ENCODE results near the gene SPRY2.

SPRY2 gene

DNA sequence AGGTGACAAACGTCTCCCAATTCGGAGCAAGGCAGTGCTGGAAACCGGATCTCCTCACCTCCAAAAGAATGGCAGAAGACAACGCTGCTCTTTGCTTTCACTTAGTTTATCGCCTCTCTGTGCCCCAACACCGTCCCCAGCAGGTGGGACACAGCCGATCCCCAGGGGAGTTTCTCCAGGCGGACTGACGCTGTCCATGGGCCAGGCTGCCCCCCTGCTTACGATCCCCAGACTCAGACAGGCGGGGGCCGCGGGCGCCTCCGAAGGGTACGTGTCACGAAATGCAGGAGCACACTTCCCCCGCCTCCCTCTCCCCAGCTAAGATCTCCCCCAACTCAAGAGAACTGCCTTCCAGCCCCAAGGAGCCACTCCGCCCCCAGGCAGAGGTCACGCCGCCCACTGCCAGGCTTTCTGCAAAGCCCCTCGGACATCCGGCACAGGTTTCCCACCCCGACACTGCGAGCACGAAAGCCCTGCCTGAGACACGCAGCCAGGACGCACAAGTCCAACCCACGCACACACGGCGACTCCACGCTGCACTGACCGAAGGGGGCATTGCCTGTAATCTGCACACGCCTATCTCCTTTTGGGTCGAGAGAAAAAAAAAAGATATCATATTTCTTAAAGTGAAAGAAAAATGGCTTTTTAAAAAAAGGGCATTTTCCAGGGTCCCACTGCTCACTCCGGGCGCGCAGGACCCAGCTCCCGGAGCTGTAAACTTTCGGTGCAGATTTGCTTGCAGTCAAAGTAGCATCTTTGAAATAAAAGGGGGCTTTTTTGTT, 2.0 kb downstream of the SPRY2 start:
- peak overlapping the region; percentile 92 for H3K4me3 ChIP-seq (ENCODE audit: low read depth, low read length)
- H3K27ac ChIP-seq (ENCODE audit: low read depth, low read length): peak overlapping the region; percentile 94
- peaks cover 22% of the 10 kb centered on the region; the same call in 1 of the 2 replicates for H3K36me3 ChIP-seq (ENCODE audit: insufficient read depth, low read length)
- no peak overlapping the region for H2AFZ ChIP-seq (ENCODE audit: low read length, unreplicated experiment)
- peaks cover 22% of the 10 kb centered on the region for H3K4me1 ChIP-seq (ENCODE audit: control insufficient read depth, insufficient read depth, low read length, unreplicated experiment)
- H3K79me2 ChIP-seq (ENCODE audit: control insufficient read depth, insufficient read depth, low read length, unreplicated experiment): peaks cover 63% of the 10 kb centered on the region
- no peaks in the 10 kb centered on the region for H3K27me3 ChIP-seq (ENCODE audit: insufficient read depth, low read length)

DNA sequence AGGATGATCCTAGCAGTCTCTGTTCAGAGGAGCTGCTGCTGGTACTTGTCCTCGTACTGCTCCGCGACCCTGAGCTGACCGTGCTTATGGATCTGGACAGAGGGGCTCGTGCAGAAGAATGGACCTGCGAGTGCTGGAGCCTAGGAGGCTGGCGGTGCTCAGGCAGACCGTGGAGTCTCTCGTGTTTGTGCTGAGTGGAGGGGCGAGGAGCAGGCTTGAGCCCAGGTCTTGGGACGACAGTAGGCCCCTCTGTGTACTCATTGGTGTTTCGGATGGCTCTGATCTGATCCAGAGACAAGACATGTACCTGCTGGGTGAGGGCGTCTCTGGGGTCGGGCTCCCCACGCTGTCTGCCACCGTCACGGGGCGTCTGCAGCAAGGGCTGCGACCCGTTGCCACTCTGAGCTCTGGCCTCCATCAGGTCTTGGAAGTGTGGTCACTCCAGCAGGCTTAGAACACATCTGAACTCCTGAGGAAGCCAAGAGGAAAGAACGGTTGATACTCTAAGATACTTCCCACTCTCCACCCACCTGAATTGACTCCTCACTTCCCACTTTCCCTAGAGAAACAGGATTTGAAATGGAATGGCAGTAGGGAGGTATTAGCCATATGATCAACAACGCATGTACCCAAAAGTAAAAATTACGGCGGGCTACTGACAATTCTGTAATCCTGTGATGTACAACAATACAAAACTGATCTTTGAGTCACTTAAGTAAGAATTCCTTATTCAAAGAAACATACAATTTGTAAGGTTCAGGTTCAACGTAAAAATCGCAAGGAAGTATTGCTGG, 3.4 kb downstream of the SPRY2 start:
- H3K27ac ChIP-seq (ENCODE audit: low read depth, low read length): peak overlapping the region; percentile 94
- no peaks in the 10 kb centered on the region for H3K27me3 ChIP-seq (ENCODE audit: insufficient read depth, low read length)
- H3K79me2 ChIP-seq (ENCODE audit: control insufficient read depth, insufficient read depth, low read length, unreplicated experiment): peaks cover 63% of the 10 kb centered on the region
- H2AFZ ChIP-seq (ENCODE audit: low read length, unreplicated experiment): no peak overlapping the region
- peak overlapping the region; percentile 92 for H3K4me3 ChIP-seq (ENCODE audit: low read depth, low read length)
- H3K36me3 ChIP-seq (ENCODE audit: insufficient read depth, low read length): peaks cover 22% of the 10 kb centered on the region; the same call in 1 of the 2 replicates
- H3K4me1 ChIP-seq (ENCODE audit: control insufficient read depth, insufficient read depth, low read length, unreplicated experiment): peaks cover 22% of the 10 kb centered on the region

DNA sequence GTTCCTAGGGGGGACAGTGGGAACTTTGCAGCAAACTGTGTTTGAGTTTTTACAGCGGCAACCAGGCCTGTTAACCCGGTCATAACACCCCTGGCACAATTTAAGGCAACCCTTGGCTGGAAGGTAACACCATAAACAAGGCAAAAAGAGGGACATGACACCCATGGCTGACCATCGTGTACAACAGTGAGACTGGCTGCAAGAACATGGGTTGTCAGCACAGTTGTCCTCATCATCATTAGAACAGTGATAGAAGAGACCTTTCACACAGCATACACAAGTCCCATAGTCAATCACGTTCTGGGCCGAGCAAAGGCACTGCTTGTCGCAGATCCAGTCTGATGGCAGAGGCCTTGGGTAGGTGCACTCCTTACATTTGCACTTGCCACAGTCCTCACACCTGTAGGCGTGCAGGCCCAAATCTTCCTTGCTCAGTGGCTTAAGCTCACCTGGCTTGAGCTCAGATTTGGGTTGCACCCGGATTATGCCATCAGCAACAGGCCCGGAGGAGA, 4.1 kb downstream of the SPRY2 start:
- Histone ChIP-seq H3K27ac (ENCODE audit: low read depth, low read length) (peak overlapping the region; percentile 94), H3K36me3 (ENCODE audit: insufficient read depth, low read length) (peaks cover 22% of the 10 kb centered on the region; the same call in 1 of the 2 replicates)

DNA sequence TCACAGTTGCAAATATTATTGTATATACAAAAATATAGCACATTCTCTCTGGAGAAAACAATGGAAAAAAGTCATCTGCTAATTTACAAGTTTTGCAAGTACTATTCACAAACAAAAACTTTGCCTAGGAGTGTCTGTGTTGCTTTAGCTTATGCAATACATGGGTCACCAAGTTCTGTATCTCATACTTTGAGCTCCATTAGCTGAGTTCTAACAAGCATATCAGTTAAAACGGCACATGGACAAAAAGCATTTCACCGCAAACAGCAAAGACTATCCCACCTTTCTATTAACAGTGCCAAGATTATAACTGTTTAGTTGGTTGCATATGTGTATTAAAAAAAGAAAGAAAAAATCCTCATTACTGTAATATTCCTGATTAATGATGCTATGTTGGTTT, 4.6 kb downstream of the SPRY2 start:
- H3K36me3 ChIP-seq (ENCODE audit: insufficient read depth, low read length): peaks cover 22% of the 10 kb centered on the region; the same call in 1 of the 2 replicates
- H3K4me1 ChIP-seq (ENCODE audit: control insufficient read depth, insufficient read depth, low read length, unreplicated experiment): peaks cover 22% of the 10 kb centered on the region
- peaks cover 63% of the 10 kb centered on the region for H3K79me2 ChIP-seq (ENCODE audit: control insufficient read depth, insufficient read depth, low read length, unreplicated experiment)
- H3K27me3 ChIP-seq (ENCODE audit: insufficient read depth, low read length): no peaks in the 10 kb centered on the region
- H3K4me3 ChIP-seq (ENCODE audit: low read depth, low read length): peak overlapping the region; percentile 92
- H2AFZ ChIP-seq (ENCODE audit: low read length, unreplicated experiment): no peak overlapping the region
- peak overlapping the region; percentile 94; the same call in 1 of the 2 replicates for H3K27ac ChIP-seq (ENCODE audit: low read depth, low read length)

More for the DNA sequence above, 4.1 kb downstream of the SPRY2 start:
- no peaks in the 10 kb centered on the region for H3K27me3 ChIP-seq (ENCODE audit: insufficient read depth, low read length)
- peaks cover 22% of the 10 kb centered on the region for H3K4me1 ChIP-seq (ENCODE audit: control insufficient read depth, insufficient read depth, low read length, unreplicated experiment)
- peak overlapping the region; percentile 92 for H3K4me3 ChIP-seq (ENCODE audit: low read depth, low read length)
- H3K79me2 ChIP-seq (ENCODE audit: control insufficient read depth, insufficient read depth, low read length, unreplicated experiment): peaks cover 63% of the 10 kb centered on the region
- no peak overlapping the region for H2AFZ ChIP-seq (ENCODE audit: low read length, unreplicated experiment)

DNA sequence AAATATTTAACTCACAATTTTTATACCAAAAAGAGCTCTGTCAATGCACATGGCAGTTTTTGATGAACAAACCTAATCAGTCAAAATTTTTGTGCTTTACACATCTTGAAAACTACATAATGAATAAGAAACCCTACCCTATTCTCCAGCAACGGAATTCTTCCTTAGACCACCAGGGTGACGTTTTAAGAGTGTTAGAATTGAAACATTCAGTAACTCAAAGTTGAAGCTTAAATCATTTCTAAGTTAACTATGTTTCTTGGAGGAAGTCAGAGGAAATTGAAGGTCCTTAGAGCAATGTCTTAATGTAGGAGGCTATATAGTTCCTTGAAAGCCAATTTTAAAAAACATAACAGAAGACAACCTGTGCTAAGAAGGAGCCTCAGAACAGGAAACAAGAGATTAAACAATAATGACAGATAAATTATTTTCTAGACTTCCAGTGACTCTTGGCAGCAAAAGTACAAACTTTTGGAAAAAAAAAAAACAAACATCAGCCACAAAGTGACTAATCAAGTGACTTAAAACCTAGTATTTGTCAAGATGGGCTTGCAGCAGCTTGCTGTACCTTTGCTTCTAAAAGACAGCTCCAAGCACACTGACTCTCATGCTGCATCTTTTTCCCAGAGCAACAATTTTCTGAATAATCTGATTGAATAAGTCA, 6.2 kb downstream of the SPRY2 start:
- Histone ChIP-seq H3K27ac (ENCODE audit: low read depth, low read length) (peak overlapping the region; percentile 39), H3K27me3 (ENCODE audit: insufficient read depth, low read length) (no peaks in the 10 kb centered on the region), H3K79me2 (ENCODE audit: control insufficient read depth, insufficient read depth, low read length, unreplicated experiment) (peaks cover 52% of the 10 kb centered on the region), H2AFZ (ENCODE audit: low read length, unreplicated experiment) (no peak overlapping the region), H3K36me3 (ENCODE audit: insufficient read depth, low read length) (peaks cover 22% of the 10 kb centered on the region; the same call in 1 of the 2 replicates), H3K4me3 (ENCODE audit: low read depth, low read length) (0 out of 2 replicates have a peak overlapping the region, but pooled peaks have one; percentile 3), H3K4me1 (ENCODE audit: control insufficient read depth, insufficient read depth, low read length, unreplicated experiment) (peaks cover 22% of the 10 kb centered on the region)

DNA sequence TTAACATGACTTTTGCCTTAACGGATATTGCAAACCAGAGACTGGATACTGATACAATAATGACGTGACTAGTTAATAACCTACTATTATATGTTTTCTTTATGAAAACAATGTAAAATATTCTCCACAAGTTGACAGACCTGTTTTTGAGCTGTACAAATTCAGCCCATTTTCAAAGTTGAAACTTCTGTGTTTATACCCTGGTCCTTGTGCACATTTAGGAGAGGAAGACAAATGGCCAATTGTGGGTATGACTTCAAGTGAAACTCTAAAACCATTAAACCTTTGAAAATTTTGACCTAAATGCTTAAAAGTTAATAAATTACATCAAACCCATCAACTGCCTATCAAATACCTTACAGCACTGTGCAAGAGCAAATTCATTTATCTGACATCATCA, 8.9 kb downstream of the SPRY2 start:
- Histone ChIP-seq H2AFZ (ENCODE audit: low read length, unreplicated experiment) (no peak overlapping the region), H3K27me3 (ENCODE audit: insufficient read depth, low read length) (no peaks in the 10 kb centered on the region), H3K4me3 (ENCODE audit: low read depth, low read length) (no peak overlapping the region), H3K79me2 (ENCODE audit: control insufficient read depth, insufficient read depth, low read length, unreplicated experiment) (peaks cover 25% of the 10 kb centered on the region), H3K36me3 (ENCODE audit: insufficient read depth, low read length) (peaks cover 9% of the 10 kb centered on the region; the same call in 1 of the 2 replicates), H3K27ac (ENCODE audit: low read depth, low read length) (no peak overlapping the region), H3K4me1 (ENCODE audit: control insufficient read depth, insufficient read depth, low read length, unreplicated experiment) (peaks cover 20% of the 10 kb centered on the region)

DNA sequence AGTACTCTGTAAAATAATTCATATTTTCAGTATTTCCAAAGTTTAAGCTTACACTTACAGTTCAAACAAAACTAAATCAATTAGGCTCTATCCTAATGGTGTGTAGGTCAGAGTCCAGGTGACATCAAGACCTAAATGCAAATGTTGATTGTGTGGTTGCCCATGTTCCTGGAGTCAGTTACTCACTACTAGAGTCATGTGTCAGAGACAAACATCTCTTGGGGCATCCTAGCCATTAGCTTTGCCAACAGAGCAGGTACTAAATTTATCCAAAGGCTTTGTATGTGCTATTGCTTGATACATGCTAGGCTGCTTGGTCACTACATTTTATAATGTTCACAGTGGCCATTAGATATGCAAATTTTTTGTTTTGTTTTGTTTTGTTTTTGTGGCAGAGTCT, 11.7 kb downstream of the SPRY2 start:
- no peak overlapping the region for H3K4me3 ChIP-seq (ENCODE audit: low read depth, low read length)

DNA sequence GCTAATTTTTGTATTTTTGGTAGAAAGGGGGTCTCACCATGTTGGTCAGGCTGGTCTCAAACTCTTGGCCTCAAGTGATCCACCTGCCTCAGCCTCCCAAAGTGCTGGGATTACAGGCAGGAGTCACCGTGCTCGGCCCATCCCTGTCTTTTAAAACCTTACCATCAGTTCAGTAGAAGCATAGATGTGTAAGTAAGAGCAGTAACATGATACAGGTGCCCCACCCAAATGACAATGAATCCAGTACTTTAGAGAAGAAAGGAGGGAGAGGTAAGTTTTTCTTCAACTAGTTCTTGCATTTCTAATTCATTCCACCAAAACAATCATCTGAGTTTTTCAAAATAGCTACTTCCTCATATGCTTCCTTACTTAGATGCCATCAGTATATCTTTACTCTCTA, 21.9 kb downstream of the SPRY2 start:
- no peaks in the 10 kb centered on the region for H3K27me3 ChIP-seq (ENCODE audit: insufficient read depth, low read length)
- no peak overlapping the region for H2AFZ ChIP-seq (ENCODE audit: low read length, unreplicated experiment)
- no peaks in the 10 kb centered on the region for H3K79me2 ChIP-seq (ENCODE audit: control insufficient read depth, insufficient read depth, low read length, unreplicated experiment)
- no peak overlapping the region for H3K27ac ChIP-seq (ENCODE audit: low read depth, low read length)
- H3K36me3 ChIP-seq (ENCODE audit: insufficient read depth, low read length): no peaks in the 10 kb centered on the region
- no peak overlapping the region for H3K4me3 ChIP-seq (ENCODE audit: low read depth, low read length)
- H3K4me1 ChIP-seq (ENCODE audit: control insufficient read depth, insufficient read depth, low read length, unreplicated experiment): peaks cover 5% of the 10 kb centered on the region

More for the DNA sequence above, 11.7 kb downstream of the SPRY2 start:
- Histone ChIP-seq H3K36me3 (ENCODE audit: insufficient read depth, low read length) (no peaks in the 10 kb centered on the region), H3K27me3 (ENCODE audit: insufficient read depth, low read length) (no peaks in the 10 kb centered on the region), H3K79me2 (ENCODE audit: control insufficient read depth, insufficient read depth, low read length, unreplicated experiment) (peaks cover under 1% of the 10 kb centered on the region), H3K4me1 (ENCODE audit: control insufficient read depth, insufficient read depth, low read length, unreplicated experiment) (no peaks in the 10 kb centered on the region), H3K27ac (ENCODE audit: low read depth, low read length) (no peak overlapping the region), H2AFZ (ENCODE audit: low read length, unreplicated experiment) (no peak overlapping the region)

DNA sequence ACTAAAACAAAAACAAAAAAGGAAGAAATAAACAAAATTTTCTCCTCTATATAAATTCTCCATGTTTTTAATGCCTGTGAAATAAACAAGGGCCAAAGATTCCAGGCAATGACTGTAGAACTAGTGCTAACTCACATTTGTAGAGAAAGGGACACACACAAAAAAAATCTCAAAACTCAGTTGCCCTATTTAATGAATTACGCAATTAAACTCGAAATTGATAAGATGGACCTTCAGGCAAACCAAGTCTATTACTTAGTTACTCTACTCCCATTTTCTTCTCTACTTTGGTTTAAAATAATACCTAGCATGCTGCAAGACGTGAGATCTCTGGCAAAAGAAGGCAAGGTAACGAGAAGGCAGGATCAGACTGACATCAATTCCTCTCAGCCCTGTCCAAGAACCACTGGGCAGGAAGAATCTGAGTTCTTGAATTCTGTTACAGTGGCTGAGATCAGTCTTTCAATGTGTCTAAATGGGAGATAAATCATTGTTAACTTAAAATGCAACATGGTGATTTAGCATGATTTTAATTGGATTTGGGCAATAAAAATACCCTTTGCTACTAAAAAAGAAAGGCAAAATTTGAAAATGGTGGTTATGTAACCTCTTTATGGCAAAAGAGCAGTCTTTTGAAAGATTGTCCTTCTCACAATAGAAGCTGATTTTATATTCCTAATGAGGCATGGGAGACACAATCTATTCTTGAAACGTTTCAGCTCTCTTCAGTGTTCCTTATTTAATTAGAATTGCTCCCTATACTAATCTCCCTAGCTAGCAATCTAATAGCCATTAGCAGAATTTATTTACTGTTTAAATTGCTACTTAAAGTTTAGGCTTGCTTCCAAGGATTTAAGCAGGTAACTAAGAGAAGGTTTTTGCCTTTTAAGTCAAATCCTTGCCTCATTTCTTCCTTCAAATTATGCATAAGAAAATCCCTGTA, 25.9 kb downstream of the SPRY2 start:
- Histone ChIP-seq H3K4me3 (ENCODE audit: low read depth, low read length) (no peak overlapping the region), H3K27me3 (ENCODE audit: insufficient read depth, low read length) (no peaks in the 10 kb centered on the region), H3K27ac (ENCODE audit: low read depth, low read length) (no peak overlapping the region), H2AFZ (ENCODE audit: low read length, unreplicated experiment) (no peak overlapping the region), H3K79me2 (ENCODE audit: control insufficient read depth, insufficient read depth, low read length, unreplicated experiment) (no peaks in the 10 kb centered on the region), H3K36me3 (ENCODE audit: insufficient read depth, low read length) (no peaks in the 10 kb centered on the region), H3K4me1 (ENCODE audit: control insufficient read depth, insufficient read depth, low read length, unreplicated experiment) (peaks cover 27% of the 10 kb centered on the region)
